Suprapubic skin (tissue), 4 donors: ENCODE results near the gene SPARCL1.

ENCODE experiments used
- CTCF ChIP-seq, 2 donors: fragments of 200-600 bp in 1 of 2; fragments of 450-650 bp in 1 of 2; sonication (generic) in 1 of 2; IDR thresholded peaks; one replicate each; pipeline ENCODE4 v1.5.1; 2016 to 2019; ENCODE audit warnings: antibody characterized with exemption in 2 of 2, mild to moderate bottlenecking in 1 of 2, moderate library complexity in 1 of 2
- EP300 ChIP-seq: sonication (generic); formaldehyde crosslinking; IDR thresholded peaks from one replicate; pipeline ENCODE4 v1.6.1; 2017; ENCODE audit warnings: antibody characterized with exemption
- POLR2AphosphoS5 ChIP-seq, 3 donors: sonication (generic); formaldehyde crosslinking; IDR thresholded peaks; one replicate each; pipeline ENCODE4 v1.6.1; 2017; ENCODE audit warnings: antibody characterized with exemption in 3 of 3

GRCh38 chr4:87481377-87481776, 47.8 kb downstream of the SPARCL1 start:
- TF ChIP-seq CTCF (IDR thresholded peaks at IDR 0.05) (no peak), POLR2AphosphoS5 (IDR thresholded peaks at IDR 0.05) (no peak), EP300 (no peak)
